Stomach (tissue), 9 donors: Measurements from ENCODE around the gene HEXD. TPM values are rescaled to one million over a fixed set of nuclear protein-coding genes. Genes with fewer than 3 reads are reported as not detected.
"Not testable (repeated sequence)": the region's sequence is repeated elsewhere in the genome, so short reads cannot be mapped to it uniquely, and the experiment has no call there.

Experiments
- DNase-seq, 2 donors: peaks; one replicate each; pipeline versions ENCODE4 v3.0.0 to v3.0.0-alpha.2; 2013 to 2019
- H3K27ac ChIP-seq, 5 donors: fragments of 200-600 bp in 4 of 5; sonication (generic) in 4 of 5; one replicate each; pipeline ENCODE4 v1.5.1; 2013 to 2019; ENCODE audit warnings: mild to moderate bottlenecking in 1 of 5, moderate library complexity in 1 of 5
- H3K27me3 ChIP-seq, 3 donors: fragments of 200-600 bp; sonication (generic); one replicate each; pipeline ENCODE4 v1.5.1; 2017 to 2019; ENCODE audit warnings: mixed run types in 1 of 3
- H3K36me3 ChIP-seq, 4 donors: fragments of 200-600 bp; sonication (generic); 1 replicate in 3 of 4; 2 replicates in 1 of 4; pipeline ENCODE4 v1.5.1; 2016 to 2019
- H3K4me1 ChIP-seq, 4 donors: fragments of 200-600 bp; sonication (generic); one replicate each; pipeline ENCODE4 v1.5.1; 2016 to 2019
- H3K4me3 ChIP-seq, 4 donors: fragments of 200-600 bp; sonication (generic) in 3 of 4; one replicate each; pipeline ENCODE4 v1.5.1; 2016 to 2019; ENCODE audit warnings: mild to moderate bottlenecking in 1 of 4
- H3K9me3 ChIP-seq, 4 donors: fragments of 200-600 bp; sonication (generic); one replicate each; pipeline ENCODE4 v1.5.1; 2016 to 2019
- EP300 ChIP-seq: sonication (generic); formaldehyde crosslinking; IDR thresholded peaks from one replicate; pipeline ENCODE4 v1.6.1; 2017; ENCODE audit warnings: antibody characterized with exemption
- POLR2A ChIP-seq, 4 donors: fragments of 450-650 bp; IDR thresholded peaks; one replicate each; pipeline ENCODE4 v1.6.1; 2016; ENCODE audit warnings: antibody characterized with exemption in 4 of 4, control low read depth in 2 of 4, mild to moderate bottlenecking in 1 of 4, moderate library complexity in 1 of 4
- POLR2AphosphoS5 ChIP-seq, 3 donors: sonication (generic); formaldehyde crosslinking; IDR thresholded peaks; one replicate each; pipeline ENCODE4 v1.6.1; 2016; ENCODE audit warnings: antibody characterized with exemption in 3 of 3
- WGBS, 5 donors: extraction: QIAGEN DNeasy Blood & Tissue Kit in 3 of 5; methylation state at CpG; one replicate each; pipeline versions ENCODE4 v1.1.5 to v1.1.7; 2013 to 2018; 5-methylcytosine and 5-hydroxymethylcytosine counted together
- intact Hi-C: fragments of 100-400 bp; cut with DNase I; formaldehyde crosslinking; loops from one replicate; pipeline ENCODE4 v1.15.1; 2023; ENCODE audit warnings: low total_unique reads
- polyA plus RNA-seq, 3 donors: library from polyadenylated mRNA; stranded (reverse); fragments of 200-250 nt; gene quantifications; one replicate each; pipeline ENCODE4 v1.2.3, GENCODE V29; 2013
- total RNA-seq, 5 donors: library from RNA; depleted of rRNA; stranded (reverse); fragments of >200 nt; gene quantifications; one replicate each; pipeline versions ENCODE4 v1.1.0 to v1.2.3, GENCODE V29; 2014 to 2016
- TF ChIP-seq, protein P1 (sequence below), 7 experiments: fragments of 450-650 bp in 4 of 7; fragments of 200-600 bp in 3 of 7; sonication (generic) in 3 of 7; IDR thresholded peaks; one replicate each; pipeline ENCODE4 v1.5.1; 2016 to 2019; ENCODE audit warnings: antibody characterized with exemption in 7 of 7, control low read depth in 2 of 7, mild to moderate bottlenecking in 1 of 7
- donor health status: healthy with polysubstance abuse.
- donor health status: Bipolar disorder and iron deficiency.
- donor health status: healthy.

The HEXD gene
- total and polyA plus RNA-seq, 8 donors, result 13.8 to 212 (median 102) TPM

DNA sequence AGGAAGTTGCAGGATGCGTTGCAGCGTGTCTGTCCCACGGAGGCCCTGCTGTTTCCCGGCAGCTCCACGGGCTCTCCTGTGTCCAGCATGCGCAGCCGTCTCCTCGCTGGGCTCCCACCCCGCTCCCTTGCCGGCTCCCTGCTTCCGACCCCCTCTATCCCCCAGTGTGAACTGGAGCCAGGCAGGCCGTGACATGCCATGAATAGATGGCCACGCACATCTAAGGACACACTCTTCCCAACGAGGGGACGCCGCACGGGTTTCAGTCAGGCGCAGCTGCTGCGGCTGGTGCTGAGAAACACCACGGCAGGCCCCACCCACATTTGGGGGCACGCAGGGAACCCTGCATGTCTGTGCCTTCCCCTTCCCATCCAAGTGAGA, 9.2 kb upstream of the HEXD start:
- 92 to 97% (median 95%) methylated on average over 20 to 21 of the region's 21 CpGs for WGBS, 5 donors
- intact Hi-C loops, result no loop called here
- Histone ChIP-seq H3K9me3 (no peaks in the 10 kb centered on the region), H3K27ac (no peak overlapping the region), H3K4me3 (no peak overlapping the region), H3K27me3 (no peaks in the 10 kb centered on the region), H3K4me1 (no peaks in the 10 kb centered on the region), H3K36me3 (peaks cover 1 to 75% (median 54%) of the 10 kb centered on the region in 4 donors)
- no peak for DNase-seq
- TF ChIP-seq, protein P1, sequence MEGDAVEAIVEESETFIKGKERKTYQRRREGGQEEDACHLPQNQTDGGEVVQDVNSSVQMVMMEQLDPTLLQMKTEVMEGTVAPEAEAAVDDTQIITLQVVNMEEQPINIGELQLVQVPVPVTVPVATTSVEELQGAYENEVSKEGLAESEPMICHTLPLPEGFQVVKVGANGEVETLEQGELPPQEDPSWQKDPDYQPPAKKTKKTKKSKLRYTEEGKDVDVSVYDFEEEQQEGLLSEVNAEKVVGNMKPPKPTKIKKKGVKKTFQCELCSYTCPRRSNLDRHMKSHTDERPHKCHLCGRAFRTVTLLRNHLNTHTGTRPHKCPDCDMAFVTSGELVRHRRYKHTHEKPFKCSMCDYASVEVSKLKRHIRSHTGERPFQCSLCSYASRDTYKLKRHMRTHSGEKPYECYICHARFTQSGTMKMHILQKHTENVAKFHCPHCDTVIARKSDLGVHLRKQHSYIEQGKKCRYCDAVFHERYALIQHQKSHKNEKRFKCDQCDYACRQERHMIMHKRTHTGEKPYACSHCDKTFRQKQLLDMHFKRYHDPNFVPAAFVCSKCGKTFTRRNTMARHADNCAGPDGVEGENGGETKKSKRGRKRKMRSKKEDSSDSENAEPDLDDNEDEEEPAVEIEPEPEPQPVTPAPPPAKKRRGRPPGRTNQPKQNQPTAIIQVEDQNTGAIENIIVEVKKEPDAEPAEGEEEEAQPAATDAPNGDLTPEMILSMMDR (IDR thresholded peaks at IDR 0.05), result no peak
- TF ChIP-seq EP300 (no peak), POLR2A (IDR thresholded peaks at IDR 0.05) (no peak)

DNA sequence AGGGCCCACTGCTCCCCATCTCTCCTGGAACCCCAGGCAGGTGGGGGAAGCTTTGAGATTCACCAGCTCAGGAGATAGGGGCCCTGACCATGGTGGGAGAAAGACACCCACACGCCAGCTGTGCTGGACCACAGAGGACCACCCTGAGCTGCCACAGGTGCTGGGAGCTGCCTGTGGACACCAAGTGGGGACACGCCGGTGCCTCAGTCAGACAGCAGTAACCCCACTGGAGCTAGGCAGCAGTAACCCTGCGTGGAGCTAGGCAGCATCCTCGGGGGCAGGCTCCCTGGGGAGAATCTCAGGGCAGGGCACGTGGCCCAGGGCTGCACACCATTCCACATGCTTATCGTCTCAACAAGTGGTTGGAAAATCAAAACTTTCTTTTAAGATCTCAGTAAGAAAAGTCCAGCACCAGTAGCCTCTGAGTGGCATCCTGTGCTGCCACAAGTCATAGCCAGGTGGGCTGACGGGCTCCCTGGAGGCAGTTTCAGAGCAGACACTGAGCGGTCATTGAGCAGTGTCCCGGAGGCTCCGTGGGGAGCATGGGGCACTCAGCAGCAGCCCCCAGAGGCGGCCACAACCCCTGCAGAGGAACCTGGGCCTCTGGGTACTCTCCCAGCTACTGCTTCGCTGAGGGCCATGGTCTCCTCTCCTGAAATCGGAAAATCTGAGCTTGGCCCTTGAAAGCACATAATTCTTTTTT, 8.0 kb upstream of the HEXD start:
- no peak for DNase-seq
- H3K36me3 ChIP-seq, result peaks cover 0 to 63% (median 43%) of the 10 kb centered on the region in 4 donors
- intact Hi-C loops, result loop anchor here (5.0 kb wide), 1 partner anchor 58 kb away; no protein-coding TSS in a partner anchor

DNA sequence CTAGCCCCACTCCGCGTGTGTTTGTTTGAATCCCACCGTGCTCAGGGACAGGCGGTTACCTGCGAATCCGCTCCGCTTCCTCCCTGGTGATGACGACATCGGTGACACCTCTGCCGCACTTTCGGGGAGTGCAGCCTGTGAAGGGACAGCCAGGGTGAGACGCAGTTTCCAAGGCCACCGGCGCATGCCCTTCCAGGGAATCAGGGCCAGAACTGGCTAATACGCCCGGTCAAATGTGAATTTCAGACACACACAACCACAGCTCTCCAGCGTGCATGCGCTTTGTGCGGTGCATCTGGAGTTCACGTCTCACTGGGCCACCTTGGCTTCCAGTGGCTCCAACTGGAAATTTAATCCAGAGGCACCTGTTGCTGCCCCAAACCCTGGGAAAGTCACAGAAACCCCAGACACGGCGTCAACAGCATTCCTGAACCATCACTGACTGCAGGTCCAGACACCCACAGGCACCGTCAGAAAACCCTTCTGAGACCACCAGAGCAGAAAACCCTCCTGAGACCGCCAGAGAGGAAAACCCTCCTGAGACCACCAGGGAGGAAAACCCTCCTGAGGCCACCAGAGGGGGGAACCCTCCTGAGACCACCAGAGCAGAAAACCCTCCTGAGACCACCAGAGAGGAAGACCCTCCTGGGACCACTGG, 6.6 kb upstream of the HEXD start:
- Histone ChIP-seq H3K4me3 (no peak overlapping the region), H3K27ac (no peak overlapping the region), H3K9me3 (no peaks in the 10 kb centered on the region), H3K27me3 (no peaks in the 10 kb centered on the region), H3K4me1 (peaks cover 0 to 10% (median 8%) of the 10 kb centered on the region in 4 donors), H3K36me3 (peaks cover 0 to 51% (median 34%) of the 10 kb centered on the region in 4 donors)
- WGBS, 5 donors, result 94 to 97% (median 95%) methylated on average over 22 to 24 of the region's 24 CpGs
- no peak for DNase-seq
- intact Hi-C loops, result loop anchor here (5.0 kb wide), 1 partner anchor 59 kb away; no protein-coding TSS in a partner anchor
- TF ChIP-seq POLR2A (IDR thresholded peaks at IDR 0.05) (no peak), POLR2AphosphoS5 (IDR thresholded peaks at IDR 0.05) (no peak), EP300 (no peak)
- TF ChIP-seq, protein P1 (IDR thresholded peaks at IDR 0.05), result no peak

More for the DNA sequence above, 8.0 kb upstream of the HEXD start:
- Histone ChIP-seq H3K27me3 (no peaks in the 10 kb centered on the region), H3K4me1 (peaks cover 0 to 10% (median 8%) of the 10 kb centered on the region in 4 donors), H3K9me3 (no peaks in the 10 kb centered on the region), H3K27ac (no peak overlapping the region), H3K4me3 (no peak overlapping the region)
- whole genome bisulfite sequencing, 5 donors, result 89 to 95% (median 95%) methylated on average over 14 of the region's 14 CpGs
- TF ChIP-seq POLR2AphosphoS5 (IDR thresholded peaks at IDR 0.05) (no peak), POLR2A (IDR thresholded peaks at IDR 0.05) (no peak), EP300 (no peak)
- TF ChIP-seq, protein P1 (IDR thresholded peaks at IDR 0.05), result no peak

DNA sequence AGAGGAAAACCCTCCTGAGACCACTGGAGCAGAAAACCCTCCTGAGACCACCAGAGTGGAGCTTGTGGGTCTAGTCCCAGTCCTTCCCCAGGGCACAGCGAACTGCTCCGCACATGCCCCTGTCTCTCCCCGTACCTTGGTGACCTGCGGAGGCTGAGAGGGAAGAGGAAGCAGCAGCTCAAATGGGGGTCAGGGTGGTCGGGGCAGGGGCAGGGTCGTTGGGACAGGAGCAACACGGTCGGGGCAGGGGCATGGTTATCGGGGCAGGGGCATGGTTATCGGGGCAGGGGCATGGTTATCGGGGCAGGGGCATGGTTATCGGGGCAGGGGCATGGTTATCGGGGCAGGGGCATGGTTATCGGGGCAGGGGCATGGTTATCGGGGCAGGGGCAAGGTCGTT, 6.1 kb upstream of the HEXD start:
- H3K9me3 ChIP-seq, H3K27me3 ChIP-seq, H3K27ac ChIP-seq, DNase-seq, H3K4me3 ChIP-seq: not testable (repeated sequence)
- 88 to 97% (median 92%) methylated on average over 13 to 16 of the region's 16 CpGs for WGBS, 5 donors
- H3K4me1 ChIP-seq, result peaks cover 0 to 11% (median 9%) of the 10 kb centered on the region in 4 donors
- intact Hi-C loops, result loop anchor here (5.0 kb wide), 1 partner anchor 60 kb away; no protein-coding TSS in a partner anchor
- H3K36me3 ChIP-seq, result peaks cover 0 to 48% (median 33%) of the 10 kb centered on the region in 4 donors
